NCI-H510A treated with DMSO at 0.1 percent for 48 hours (cell line): ENCODE measurements around the gene ACACB.

Experiments used
- DNase-seq: peaks from one replicate; lab custom pipeline; 2025; lab: John Stamatoyannopoulos, UW

ACACB gene

GRCh38 chr12:109219938-109220337 lies 103.6 kb downstream of the ACACB start:
- no peak for DNase-seq

- DNase-seq, result no peak
Observed at GRCh38 chr12:109221277-109221931, 105.0 kb downstream of the ACACB start.

GRCh38 chr12:109222062-109222461 lies 105.7 kb downstream of the ACACB start:
- DNase-seq, result no peak

- DNase-seq, result no peak
Observed at GRCh38 chr12:109222496-109222895, 106.1 kb downstream of the ACACB start.

- no peak for DNase-seq
Observed at GRCh38 chr12:109223211-109223610, 106.8 kb downstream of the ACACB start.

GRCh38 chr12:109223868-109224267 lies 107.5 kb downstream of the ACACB start:
- DNase-seq, result no peak

GRCh38 chr12:109228664-109229063 lies 112.3 kb downstream of the ACACB start:
- no peak for DNase-seq

GRCh38 chr12:109230193-109230592 lies 113.8 kb downstream of the ACACB start:
- no peak for DNase-seq

GRCh38 chr12:109232731-109233130 lies 116.3 kb downstream of the ACACB start:
- DNase-seq, result no peak

GRCh38 chr12:109234012-109234411 lies 117.6 kb downstream of the ACACB start:
- no peak for DNase-seq

- DNase-seq, result no peak
Observed at GRCh38 chr12:109236257-109236656, 119.9 kb downstream of the ACACB start.

GRCh38 chr12:109239179-109239578 lies 122.8 kb downstream of the ACACB start:
- DNase-seq, result no peak

GRCh38 chr12:109239691-109240090 lies 123.3 kb downstream of the ACACB start:
- DNase-seq, result no peak

- DNase-seq, result no peak
Observed at GRCh38 chr12:109240365-109240764, 124.0 kb downstream of the ACACB start.

- no peak for DNase-seq
Observed at GRCh38 chr12:109241936-109242335, 125.5 kb downstream of the ACACB start.

GRCh38 chr12:109244073-109244472 lies 127.7 kb downstream of the ACACB start:
- DNase-seq, result no peak

- no peak for DNase-seq
Observed at GRCh38 chr12:109246221-109246620, 129.8 kb downstream of the ACACB start.

GRCh38 chr12:109247831-109248654 lies 131.7 kb downstream of the ACACB start:
- no peak for DNase-seq

- no peak for DNase-seq
Observed at GRCh38 chr12:109250523-109250922, 134.1 kb downstream of the ACACB start.

GRCh38 chr12:109252799-109253198 lies 136.4 kb downstream of the ACACB start:
- no peak for DNase-seq

- no peak for DNase-seq
Observed at GRCh38 chr12:109253913-109254544, 137.6 kb downstream of the ACACB start.

GRCh38 chr12:109255377-109255776 lies 139.0 kb downstream of the ACACB start:
- no peak for DNase-seq

- DNase-seq, result no peak
Observed at GRCh38 chr12:109256011-109256410, 139.6 kb downstream of the ACACB start.
